AG20443 (cell line): Measurements from ENCODE around the gene FAT4.
A peak's percentile ranks its signal among the peaks of the same experiment; 100 is the strongest.

Experiments used
- DNase-seq: peaks from one replicate; pipeline ENCODE4 v3.0.0; 2012; ENCODE audit warnings: low spot score, mixed read lengths

Gene FAT4, protein sequence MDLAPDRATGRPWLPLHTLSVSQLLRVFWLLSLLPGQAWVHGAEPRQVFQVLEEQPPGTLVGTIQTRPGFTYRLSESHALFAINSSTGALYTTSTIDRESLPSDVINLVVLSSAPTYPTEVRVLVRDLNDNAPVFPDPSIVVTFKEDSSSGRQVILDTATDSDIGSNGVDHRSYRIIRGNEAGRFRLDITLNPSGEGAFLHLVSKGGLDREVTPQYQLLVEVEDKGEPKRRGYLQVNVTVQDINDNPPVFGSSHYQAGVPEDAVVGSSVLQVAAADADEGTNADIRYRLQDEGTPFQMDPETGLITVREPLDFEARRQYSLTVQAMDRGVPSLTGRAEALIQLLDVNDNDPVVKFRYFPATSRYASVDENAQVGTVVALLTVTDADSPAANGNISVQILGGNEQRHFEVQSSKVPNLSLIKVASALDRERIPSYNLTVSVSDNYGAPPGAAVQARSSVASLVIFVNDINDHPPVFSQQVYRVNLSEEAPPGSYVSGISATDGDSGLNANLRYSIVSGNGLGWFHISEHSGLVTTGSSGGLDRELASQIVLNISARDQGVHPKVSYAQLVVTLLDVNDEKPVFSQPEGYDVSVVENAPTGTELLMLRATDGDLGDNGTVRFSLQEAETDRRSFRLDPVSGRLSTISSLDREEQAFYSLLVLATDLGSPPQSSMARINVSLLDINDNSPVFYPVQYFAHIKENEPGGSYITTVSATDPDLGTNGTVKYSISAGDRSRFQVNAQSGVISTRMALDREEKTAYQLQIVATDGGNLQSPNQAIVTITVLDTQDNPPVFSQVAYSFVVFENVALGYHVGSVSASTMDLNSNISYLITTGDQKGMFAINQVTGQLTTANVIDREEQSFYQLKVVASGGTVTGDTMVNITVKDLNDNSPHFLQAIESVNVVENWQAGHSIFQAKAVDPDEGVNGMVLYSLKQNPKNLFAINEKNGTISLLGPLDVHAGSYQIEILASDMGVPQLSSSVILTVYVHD (N-terminal part only)

DNA sequence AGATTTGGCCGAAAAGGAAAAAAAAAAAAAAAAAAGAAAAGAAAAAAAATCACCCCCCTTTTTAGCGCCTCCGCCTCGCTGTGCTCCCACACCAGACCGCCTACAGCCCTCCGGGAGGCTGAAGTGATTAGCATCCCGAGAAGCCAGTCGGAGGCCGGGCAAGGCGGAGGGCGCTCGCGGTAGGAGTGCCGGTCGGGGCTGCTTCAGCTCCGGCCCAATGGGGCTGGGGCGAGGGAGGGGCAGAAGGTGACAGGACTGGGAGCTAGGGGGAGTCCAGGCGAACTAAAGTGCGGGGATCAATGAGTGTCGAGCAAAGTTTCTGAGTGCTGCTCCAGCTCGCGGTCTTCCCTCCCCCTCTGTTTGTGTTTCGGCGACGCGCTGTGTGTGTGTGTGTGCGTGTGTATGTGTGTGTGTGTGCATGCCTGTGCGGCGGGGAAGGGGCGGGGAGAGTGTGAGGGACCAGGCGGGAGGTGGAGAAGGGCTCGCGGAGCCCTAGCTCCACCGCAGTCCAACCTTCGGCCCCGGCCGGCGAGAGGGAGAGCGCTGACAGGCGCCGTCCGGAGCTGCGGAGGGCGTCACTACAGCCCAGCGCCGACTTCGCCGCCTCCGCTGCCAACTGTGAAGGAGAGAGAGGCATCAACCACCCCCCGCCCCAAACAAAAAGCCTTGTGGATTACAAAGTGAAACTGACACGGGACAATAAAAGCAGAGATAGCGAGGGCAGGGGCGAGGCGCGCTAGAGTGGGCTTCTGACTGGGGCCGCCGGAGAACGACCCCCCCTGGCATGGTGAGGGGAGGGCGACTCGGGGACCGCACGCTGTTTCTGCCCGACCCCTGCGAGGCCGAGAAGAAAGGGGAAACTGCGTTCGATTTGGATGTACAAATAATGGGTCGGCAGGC, at the start of gene FAT4:
FAT4 (plus strand) TSS at position 280 of the 900 bp plus-strand sequence. CDS start 1,457 bp downstream, outside the sequence.
- DNase-seq = peak; percentile 95

DNA sequence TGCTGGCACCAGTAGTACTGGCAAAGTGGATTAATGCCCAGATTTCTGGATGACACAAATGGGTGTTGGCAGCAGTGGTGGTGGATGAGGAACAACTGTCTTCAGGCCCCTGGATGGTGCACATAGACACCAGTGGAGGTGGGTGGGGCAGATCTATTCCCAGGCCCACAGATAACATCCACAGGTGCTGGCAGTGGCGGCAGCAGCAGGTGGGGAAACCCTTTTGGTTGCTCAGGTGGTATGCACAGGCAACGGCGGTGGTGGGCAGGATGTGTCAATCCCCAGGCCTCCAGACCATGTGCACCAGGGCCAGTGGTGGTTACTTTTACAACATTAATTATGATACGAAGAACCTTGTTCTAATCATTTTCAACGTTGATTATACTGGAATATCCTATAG, 48.9 kb upstream of the FAT4 start:
- no peak for DNase-seq

DNA sequence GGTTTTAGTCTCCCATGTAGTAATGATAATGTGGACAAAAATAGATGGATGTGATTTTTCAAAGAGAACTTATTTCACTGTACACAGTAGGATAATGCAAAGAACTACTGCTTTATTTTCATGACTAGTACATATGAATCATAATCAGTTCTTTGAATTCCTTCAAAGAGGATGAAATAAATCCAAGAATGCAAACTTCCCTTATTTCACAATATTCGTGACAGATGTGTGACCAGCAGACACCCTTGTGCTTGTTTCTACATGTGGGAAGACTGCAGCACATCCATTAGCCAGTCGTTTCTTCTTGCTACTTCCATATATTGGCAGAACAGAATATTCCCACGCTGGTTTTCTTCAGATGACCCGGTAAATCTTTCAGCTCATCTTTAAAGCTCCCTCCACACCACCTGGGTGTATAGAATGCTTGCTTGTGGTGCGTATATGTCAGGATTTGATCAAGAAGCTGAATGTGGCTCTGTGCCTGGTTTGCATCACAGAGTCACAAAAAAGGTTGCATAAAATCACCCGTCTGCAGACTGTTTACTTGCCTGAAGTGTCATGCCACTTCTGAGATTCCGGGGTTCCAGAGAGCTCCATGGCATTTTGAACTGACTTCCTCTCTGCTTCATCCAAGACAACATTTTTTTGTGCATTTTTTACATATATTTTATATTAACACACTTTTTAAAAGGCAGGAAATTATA, 47.7 kb upstream of the FAT4 start:
- peak; percentile 55 for DNase-seq

DNA sequence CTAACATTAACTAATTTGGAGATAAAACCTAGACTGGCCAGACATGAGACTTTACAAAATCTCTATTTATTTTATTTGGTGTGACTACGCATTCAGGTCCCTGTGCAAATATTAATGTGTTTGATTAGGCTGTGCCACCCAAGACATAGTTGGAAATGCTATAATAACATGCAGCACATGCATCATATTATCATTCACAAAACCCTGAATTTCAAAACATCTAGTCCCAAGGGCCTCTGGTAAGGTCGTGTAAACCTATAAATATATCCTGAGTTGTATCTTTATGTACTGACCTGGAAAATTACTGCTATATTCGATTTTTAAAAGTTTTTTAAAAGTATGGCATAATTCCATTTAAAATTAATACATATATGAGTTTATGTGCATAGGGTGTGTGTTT, 47.1 kb upstream of the FAT4 start:
- no peak for DNase-seq

DNA sequence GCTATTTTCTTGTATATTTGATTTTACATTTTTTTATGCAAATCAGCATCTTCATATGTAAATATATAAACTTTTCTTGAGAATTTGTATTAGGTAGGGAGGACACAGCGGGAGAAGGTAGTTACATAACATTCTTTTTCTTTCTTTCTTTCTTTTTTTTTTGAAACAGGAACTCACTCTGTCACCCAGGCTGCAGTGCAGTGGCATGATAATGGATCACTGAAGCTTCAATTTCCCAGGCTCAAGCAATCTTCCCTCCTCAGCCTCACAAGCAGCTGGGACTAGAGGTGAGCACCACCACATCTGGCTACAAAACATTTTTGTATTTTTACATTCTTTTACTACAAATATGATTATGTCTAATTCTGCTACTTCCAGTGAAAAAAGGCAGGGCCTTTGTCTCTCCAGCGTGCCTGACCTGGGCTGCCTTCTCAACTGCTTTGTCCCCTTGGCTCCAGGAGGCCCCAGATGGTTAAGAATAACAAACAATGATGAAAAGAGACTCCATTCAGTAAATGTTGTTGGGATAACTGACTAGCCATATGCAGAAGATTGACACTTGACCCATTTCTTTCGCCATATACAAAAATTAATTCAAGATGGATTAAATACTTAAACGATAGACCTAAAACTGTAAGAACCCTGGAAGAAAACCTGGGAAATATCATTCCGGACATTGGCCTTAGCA, 46.5 kb upstream of the FAT4 start:
- no peak for DNase-seq

DNA sequence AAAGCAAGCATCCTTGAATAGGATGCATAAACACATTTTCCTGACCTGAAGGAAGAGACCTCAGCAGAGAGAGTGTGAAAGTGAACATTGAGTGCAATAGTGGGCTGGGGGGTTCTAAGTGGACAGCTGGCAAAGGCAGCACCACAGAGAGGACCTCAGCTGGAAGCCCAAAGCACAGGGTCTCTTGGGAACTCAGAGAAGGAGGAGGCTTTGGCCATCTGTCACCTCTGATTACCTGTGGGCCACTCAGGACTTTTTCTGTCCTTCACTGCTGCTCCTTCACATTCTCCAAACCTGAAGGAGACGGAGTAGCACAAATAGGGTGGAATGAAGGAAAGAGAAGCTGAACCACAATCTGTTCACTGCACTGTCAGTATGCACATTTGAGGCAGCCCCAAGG, 37.9 kb upstream of the FAT4 start:
- DNase-seq = no peak

DNA sequence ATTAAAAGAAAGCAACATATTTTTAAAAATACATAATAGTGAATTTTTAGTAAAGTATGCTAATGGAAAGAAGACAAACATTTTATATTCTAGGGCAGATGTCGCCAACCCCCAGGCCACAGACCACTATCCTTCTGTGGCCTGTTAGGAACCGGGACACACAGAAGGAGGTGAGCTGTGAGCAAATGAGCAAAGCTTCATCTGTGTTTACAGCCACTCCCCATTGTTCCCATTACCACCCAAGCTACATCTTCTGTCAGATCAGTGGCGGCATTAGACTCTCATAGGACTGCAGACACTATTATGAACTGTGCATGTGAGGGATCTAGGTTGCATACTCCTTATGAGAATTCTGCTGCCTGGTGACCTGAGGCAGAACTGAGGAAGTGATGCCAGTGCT, 37.0 kb upstream of the FAT4 start:
- no peak for DNase-seq

DNA sequence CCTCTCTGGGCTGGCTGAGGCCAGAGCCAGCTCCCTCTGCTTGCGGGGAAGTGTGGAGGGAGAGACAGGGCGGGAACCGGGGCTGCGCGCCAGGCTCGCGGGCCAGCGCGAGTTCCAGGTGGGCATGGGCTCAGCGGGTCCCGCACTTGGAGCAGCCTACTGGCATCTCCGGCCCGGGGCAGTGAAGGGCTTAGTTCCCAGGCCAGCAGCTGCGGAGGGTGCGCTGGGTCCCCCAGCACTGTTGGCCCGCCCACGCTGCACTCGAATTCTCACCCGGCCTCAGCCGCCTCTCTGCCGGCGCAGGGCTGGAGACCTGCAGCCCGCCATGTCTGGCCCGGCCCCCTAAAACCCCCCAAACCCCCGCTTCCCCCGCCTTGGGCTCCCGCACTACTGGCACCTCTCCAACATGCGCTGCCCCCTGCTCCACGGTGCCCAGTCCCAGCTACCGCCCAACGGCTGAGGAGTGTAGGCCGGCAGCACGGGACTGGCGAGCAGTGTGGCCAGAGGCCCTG, 33.8 kb upstream of the FAT4 start:
- no peak for DNase-seq

DNA sequence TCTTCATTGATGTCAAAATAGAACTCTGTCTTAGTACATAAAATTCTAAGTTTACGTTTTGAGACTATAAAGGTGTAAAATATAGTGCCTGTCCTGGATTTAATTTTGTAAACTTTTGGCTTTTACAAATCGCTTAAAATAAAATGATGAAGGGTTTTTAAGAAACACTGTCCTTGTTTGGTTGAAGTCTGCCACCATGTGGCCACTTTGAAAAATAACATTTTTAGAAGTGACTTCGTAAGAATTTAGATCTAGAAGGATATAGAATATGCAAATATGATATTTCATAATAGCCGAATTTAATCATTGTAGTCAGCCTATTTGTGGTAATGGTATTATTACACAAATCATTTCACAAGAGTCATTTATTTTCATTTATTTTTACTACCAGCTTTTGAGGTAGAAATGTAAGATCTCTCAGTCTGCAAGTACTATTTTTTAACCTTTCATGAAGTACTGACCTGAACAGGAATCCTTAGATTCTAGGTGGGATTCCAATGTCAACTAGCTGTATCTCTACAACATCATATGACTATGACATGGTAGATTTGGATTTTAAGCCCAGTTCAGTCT, 31.0 kb upstream of the FAT4 start:
- peak; percentile 19 for DNase-seq

DNA sequence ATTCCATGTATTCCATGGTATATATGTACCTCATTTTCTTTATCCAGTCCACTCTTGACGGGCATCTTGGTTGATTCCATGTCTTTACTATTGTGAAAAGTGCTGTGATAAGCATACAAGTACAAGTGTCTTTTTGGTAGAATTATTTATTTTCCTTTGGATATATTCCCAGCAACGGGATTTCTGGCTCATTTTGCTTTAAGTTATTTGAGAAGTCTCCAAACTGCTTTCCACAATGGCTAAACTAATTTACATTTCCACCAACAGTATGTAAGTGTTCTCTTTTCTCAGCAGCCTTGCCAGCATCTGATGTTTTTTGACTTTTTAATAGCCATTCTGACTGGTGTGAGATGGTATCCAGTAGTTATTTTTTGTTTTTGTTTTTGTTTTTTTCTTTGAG, 17.6 kb upstream of the FAT4 start:
- DNase-seq = no peak

DNA sequence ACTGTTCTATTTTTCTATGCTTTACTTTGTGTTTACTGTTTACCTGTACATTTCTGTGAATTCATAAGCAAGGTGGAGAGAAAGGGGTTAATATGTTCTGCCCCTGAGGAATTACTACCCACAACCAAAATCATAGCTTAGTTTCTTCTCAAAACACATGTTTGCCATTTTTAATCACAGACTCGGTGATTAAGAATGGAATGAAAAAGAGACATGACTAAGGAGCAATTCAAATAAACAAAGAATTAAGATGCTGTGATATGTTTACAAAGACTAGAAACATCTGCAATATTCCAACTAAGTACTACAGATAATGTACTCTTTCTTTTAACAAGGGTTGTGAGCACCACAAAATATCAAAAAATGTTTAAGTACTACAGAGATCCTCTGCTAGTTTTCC, 11.7 kb upstream of the FAT4 start:
- DNase-seq = no peak

DNA sequence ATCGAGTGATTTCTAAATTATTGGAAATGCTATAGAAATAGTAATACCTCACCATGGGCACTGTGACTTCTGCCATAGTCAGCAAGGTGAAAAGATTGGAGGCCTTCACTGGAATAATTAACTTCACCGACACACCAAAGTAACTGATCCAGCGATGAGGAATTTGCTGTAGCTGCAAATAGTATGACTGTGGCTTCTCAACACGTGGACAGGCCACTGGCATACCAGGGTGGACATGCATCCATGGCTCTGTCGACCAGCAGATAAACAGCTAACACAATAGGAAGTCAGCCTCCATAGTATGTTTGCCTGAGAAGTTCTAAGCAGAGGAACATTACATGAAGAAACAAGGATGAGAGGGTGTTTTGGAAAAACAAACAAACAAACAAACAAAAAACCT, 10.9 kb upstream of the FAT4 start:
- no peak for DNase-seq

DNA sequence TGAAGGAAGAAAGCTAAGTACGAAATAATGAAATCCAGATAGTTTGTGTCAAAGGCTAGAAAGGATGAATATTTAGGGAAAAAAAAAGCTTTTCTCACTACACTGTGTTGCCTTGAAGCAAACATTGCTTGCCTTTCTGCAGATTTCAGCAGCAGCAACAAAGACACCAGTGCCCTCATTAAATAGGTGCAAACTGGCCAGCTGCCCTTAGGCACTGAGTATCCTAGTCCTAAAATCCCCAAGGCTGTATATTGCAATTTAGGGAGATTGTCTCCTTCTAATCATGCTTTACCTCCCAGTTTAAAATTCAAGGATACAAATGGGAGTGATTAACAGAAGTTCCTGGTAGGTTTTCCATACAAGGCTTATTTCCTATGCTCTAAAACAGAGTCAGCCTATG, 8.6 kb upstream of the FAT4 start:
- no peak for DNase-seq

DNA sequence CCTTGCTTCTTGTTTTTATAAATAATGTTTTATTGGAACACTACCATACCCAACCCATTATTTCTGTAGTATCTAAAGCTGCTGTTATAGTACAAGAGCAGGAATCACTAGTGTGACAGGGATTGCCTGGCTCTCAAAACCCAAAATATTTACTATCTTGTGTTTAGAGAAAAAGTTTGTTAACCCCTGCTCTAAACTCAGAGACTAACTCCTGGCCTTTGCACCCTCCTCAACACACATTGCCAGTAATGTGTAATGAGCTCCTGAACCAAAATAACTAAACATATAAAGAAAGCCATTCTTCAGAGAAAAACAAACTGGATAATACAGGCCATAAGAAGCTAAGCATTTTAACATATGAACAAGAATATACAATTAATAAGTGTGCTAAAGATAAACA, 8.2 kb upstream of the FAT4 start:
- no peak for DNase-seq

DNA sequence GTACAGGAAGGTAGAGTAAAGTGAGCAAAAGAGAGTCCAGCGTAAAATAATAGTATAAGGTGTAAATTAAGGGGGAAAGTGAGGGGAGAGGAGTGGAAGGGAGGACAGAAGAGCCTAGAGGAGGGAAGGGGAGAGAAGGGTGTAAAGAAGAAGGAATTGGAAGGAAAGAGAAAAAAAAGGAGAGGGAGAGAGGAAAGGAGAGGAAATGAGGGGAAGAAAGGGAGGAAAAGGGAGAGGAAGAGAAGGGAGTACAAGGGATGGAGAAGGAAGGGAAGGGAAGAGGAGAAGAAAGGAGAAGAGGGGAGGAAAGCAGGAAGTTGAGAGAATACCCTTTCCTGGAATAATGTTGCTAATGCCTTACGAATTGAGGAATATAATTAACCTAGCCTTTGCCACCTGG, 3.3 kb upstream of the FAT4 start:
- no peak for DNase-seq

DNA sequence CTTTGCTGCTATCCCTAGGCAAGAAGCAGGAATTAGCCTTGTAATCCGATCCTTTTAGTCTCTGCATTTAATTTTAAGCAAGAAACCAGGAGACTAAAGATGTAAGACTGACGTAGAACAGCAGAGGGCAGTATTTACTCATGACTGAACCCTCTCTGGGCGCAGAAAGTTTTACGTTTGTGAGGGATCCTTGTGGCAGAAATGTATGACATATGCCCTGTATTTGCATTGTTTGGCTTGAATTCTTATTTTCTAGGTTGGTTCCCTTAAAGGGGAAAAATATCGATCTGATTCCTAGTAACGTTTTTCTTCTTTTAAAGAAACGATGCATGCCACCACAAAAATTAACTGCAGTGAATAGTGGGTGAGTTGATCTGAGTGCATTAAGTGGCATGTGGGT, 1.3 kb upstream of the FAT4 start:
- peak; percentile 49 for DNase-seq

DNA sequence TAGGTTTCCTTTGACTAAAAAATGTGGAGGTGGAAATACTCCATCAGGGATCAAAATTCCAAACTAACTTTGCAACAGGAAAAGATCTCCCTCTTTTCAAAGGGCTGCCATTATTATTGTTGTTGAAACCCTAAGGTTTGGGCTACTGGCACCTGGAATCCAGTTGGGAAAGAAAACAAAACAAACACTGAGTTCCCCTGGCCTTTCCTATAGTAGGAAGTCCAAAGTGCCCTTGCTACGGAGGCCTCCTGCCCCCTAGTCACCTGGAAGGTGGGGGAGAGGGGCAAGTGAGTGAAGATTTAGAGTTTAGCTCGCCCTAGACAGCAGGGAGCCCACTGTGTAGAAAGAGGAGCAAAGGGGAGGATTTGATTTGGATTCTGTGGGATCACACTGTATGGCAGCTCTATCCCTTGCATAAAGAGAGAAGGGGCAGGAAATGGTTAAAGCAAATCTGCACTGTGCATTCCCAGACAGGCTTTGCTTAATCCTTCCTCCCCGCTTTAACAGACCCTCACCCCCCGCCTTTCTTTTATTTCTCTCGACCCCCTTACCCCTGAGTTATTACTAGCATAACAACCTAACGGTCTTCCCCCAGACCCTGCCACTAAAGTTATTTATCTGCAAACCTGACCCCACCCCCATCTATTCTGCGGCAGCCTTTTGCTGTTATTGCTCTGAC, 627 bp upstream of the FAT4 start:
- DNase-seq = no peak

DNA sequence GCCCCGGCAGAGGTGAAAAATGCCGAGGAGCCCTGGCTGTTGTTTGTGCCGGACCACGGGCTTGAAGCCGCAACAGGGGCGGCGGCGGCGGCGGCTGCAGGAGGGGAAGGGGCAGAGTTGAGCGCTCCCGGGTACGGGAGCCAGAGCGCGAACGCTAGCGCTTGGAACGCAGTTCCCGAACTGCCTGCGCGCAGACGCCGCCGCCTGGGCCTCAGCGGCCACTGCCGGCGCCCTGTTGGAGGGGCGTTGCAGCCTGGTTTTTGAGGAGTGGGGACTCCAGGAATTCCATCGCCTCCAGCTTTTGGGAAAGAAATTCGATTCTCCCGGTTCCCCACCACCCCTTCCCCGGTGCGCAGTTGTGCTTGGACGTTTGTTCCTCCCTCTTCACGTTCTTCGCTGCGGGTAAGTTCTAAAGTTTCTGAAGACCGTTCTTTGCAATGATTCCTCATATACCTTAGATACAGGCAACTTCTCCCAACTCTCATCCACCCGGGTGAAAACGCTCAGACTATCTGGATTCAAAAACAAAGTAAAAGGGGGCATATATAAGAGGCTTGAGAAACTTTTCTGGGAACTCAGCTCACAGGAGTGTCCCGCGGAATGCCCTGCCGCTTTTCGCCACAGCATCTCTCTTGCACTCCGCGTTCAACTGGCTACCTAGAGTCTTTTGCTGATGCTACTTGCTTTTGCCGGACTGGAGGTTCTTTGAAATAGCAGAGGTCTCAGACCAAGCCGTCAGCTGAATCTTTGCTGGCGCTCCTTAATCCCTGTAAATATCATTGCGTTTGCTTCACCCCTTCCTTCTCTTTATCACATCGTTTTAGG, 1.0 kb downstream of the FAT4 start:
- peak; percentile 61 for DNase-seq

DNA sequence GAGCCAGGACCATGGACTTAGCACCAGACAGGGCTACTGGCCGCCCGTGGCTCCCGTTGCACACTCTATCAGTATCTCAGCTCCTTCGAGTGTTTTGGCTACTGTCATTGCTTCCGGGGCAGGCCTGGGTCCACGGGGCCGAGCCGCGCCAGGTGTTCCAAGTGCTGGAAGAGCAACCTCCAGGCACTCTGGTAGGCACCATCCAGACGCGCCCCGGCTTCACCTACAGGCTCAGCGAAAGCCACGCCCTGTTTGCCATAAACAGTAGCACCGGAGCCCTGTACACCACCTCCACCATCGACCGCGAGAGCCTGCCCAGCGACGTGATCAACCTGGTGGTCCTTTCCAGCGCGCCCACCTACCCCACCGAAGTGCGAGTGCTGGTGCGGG, 1.6 kb downstream of the FAT4 start:
- peak; percentile 27 for DNase-seq
